GM06990 (cell line): ENCODE results near the gene LAPTM5.

Experiments used
- DNase-seq: peaks from one replicate; pipeline ENCODE4 v3.0.0-alpha.2; 2011; ENCODE audit not compliant: insufficient read length; ENCODE audit errors: extremely low read depth
- H3K27me3 ChIP-seq: replicated peaks from 2 replicates; pipeline ENCODE4 v1.6.0; 2011; ENCODE audit warnings: low read length; ENCODE audit not compliant: control insufficient read depth, insufficient read depth
- H3K36me3 ChIP-seq: 2 replicates; pipeline ENCODE4 v1.5.1; 2011; ENCODE audit warnings: low read length; ENCODE audit not compliant: control insufficient read depth, insufficient read depth
- H3K4me3 ChIP-seq: replicated peaks from 2 replicates; pipeline ENCODE4 v1.5.1; 2011; ENCODE audit warnings: low read depth, mild to moderate bottlenecking, control low read depth, low read length
- TF ChIP-seq, protein P1 (sequence below): IDR thresholded peaks from 2 replicates; pipeline ENCODE4 v1.5.1; 2011; ENCODE audit warnings: low read length, control low read depth, mild to moderate bottlenecking, inconsistent platforms; ENCODE audit not compliant: insufficient read depth, poor library complexity, severe bottlenecking

LAPTM5 gene

DNA sequence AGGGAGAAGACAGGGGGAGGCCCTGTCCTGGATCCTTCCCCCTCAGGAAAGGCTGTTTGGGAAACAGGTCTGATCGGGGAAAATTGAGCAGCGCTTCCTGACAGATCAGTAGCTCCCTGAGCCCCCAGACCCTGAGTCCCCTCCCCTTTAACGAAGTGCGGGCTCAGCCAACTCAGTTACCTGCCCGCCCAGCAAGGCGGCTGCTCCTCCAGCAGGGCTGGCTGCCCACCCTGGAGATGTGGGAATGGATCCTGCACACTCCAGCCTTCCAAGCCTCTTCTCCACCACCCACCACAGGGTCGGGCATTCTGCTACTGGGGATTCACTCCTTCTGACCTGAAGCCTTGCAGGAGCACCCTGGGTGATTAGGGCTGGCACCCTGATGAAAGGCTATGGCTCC, 27.6 kb upstream of the LAPTM5 start:
- Histone ChIP-seq H3K27me3 (peaks cover 1% of the 10 kb centered on the region), H3K36me3 (no peaks in the 10 kb centered on the region), H3K4me3 (no peak overlapping the region)
- TF ChIP-seq, protein P1, sequence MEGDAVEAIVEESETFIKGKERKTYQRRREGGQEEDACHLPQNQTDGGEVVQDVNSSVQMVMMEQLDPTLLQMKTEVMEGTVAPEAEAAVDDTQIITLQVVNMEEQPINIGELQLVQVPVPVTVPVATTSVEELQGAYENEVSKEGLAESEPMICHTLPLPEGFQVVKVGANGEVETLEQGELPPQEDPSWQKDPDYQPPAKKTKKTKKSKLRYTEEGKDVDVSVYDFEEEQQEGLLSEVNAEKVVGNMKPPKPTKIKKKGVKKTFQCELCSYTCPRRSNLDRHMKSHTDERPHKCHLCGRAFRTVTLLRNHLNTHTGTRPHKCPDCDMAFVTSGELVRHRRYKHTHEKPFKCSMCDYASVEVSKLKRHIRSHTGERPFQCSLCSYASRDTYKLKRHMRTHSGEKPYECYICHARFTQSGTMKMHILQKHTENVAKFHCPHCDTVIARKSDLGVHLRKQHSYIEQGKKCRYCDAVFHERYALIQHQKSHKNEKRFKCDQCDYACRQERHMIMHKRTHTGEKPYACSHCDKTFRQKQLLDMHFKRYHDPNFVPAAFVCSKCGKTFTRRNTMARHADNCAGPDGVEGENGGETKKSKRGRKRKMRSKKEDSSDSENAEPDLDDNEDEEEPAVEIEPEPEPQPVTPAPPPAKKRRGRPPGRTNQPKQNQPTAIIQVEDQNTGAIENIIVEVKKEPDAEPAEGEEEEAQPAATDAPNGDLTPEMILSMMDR, result no peak
- DNase-seq, result no peak

- TF ChIP-seq, protein P1, result no peak
- H3K27me3 ChIP-seq, result peaks cover 1% of the 10 kb centered on the region
- DNase-seq, result no peak
- H3K36me3 ChIP-seq, result no peaks in the 10 kb centered on the region
- no peak overlapping the region for H3K4me3 ChIP-seq
Observed at GRCh38 chr1:30783256-30783915, 25.8 kb upstream of the LAPTM5 start.

GRCh38 chr1:30782361-30783255, 25.0 kb upstream of the LAPTM5 start:
- DNase-seq, result peak; percentile 46
- TF ChIP-seq, protein P1, result peak; percentile 87
- H3K27me3 ChIP-seq, result no peaks in the 10 kb centered on the region; the same call in 1 of the 2 replicates
- no peaks in the 10 kb centered on the region for H3K36me3 ChIP-seq
- H3K4me3 ChIP-seq, result no peak overlapping the region

DNA sequence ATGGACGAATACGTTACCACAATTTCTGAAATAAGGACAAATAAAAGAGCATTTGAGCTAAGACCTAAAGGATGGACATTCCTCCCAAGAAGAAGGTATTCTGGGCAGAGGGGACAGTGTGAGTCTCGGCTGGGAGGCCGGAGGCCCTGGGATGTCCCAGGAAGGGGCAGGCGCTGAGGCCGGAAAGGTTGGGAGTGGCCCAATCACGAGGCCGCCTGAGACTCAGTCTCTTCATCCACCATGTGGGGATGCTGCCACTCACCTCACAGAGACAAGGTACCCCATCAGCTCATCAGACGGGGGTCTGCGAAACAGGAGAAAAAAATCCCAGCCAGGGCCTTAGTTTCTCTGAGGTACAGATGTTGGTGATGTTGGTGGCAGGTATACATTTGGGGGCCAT, 24.3 kb upstream of the LAPTM5 start:
- no peak overlapping the region for H3K4me3 ChIP-seq
- TF ChIP-seq, protein P1, result no peak
- H3K36me3 ChIP-seq, result no peaks in the 10 kb centered on the region
- no peak for DNase-seq
- H3K27me3 ChIP-seq, result no peaks in the 10 kb centered on the region; the same call in 1 of the 2 replicates

DNA sequence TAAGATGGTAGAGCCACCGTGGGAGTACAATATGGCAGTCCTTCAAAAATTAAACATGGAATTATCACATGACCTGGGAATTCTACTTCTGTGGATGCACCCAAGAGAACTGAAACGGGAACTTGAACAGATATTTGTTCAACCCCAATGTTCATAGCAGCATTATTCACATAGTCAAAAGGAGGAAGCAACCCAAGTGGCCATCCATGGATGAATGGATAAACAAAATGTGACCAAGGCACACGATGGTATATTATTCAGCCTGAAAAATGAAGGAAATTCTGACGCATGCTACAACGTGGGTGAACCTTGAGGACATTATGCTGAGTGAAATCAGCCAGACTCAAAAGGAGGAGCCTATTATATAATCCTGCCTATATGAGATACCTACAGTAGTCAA, 22.8 kb upstream of the LAPTM5 start:
- no peak for DNase-seq
- no peaks in the 10 kb centered on the region for H3K36me3 ChIP-seq
- no peaks in the 10 kb centered on the region; the same call in 1 of the 2 replicates for H3K27me3 ChIP-seq
- H3K4me3 ChIP-seq, result no peak overlapping the region
- TF ChIP-seq, protein P1, result no peak
